HCT116 (cell line): ENCODE measurements around the gene HNF4A. TPM values are rescaled to one million over a fixed set of nuclear protein-coding genes. Genes with fewer than 3 reads are reported as not detected.

Experiments
- ATAC-seq: fragments of 200-7000 bp; cut with Tn5 transposase; 2 replicates; pipeline ENCODE4 v1.9.1; 2020; ENCODE audit warnings: mild to moderate bottlenecking, moderate library complexity
- BruUV-seq: library from RNA; stranded (reverse); fragments of 400-500 nt; replicated peaks from 2 replicates; lab custom pipeline; 2021; lab: Mats Ljungman, UMichigan
- CTCF ChIA-PET: fragments of 300-600 bp; sonication (Branson Sonifier 250); formaldehyde crosslinking; loops from one replicate; lab custom pipeline; 2021; ENCODE audit warnings: antibody characterized with exemption; lab: Charles Lee
- POLR2A ChIA-PET: fragments of 300-600, 350-600 bp; sonication (Branson Sonifier 250); formaldehyde crosslinking; loops from one replicate; lab custom pipeline; 2021; ENCODE audit warnings: antibody characterized with exemption; lab: Charles Lee
- RAD21 ChIA-PET, 2 experiments: fragments of 300-600 bp; sonication (Branson Sonifier 250); formaldehyde crosslinking; loops; one replicate each; lab custom pipeline; 2023; ENCODE audit warnings: low total read pairs in 2 of 2; ENCODE audit not compliant: uncharacterized antibody in 2 of 2, unreplicated experiment in 2 of 2, low non-redundant PET in 1 of 2; lab: Charles Lee
- DNase-seq: peaks from one replicate; pipeline ENCODE4 v3.0.0-alpha.2; 2010; ENCODE audit warnings: low read depth, low spot score
- H2AFZ ChIP-seq: fragments of 200-600 bp; shearing (Covaris generic), sonication (generic); 2 replicates; pipeline ENCODE4 v1.6.1; 2017; ENCODE audit warnings: low read depth, mixed run types, mixed read lengths, antibody characterized with exemption, low read length; ENCODE audit not compliant: poor library complexity, severe bottlenecking
- H3K27ac ChIP-seq: 2 replicates; pipeline ENCODE4 v1.5.1; 2012; ENCODE audit warnings: low read depth, low read length
- H3K27me3 ChIP-seq: fragments of 200-600 bp; sonication (generic); 2 replicates; pipeline ENCODE4 v1.6.1; 2016; ENCODE audit warnings: mixed run types, low read length, mixed read lengths; ENCODE audit not compliant: insufficient read depth
- H3K36me3 ChIP-seq, 2 experiments: fragments of 200-500 bp in 1 of 2; fragments of 200-600 bp in 1 of 2; sonication (Bioruptor generic) in 1 of 2; sonication (generic) in 1 of 2; 2 replicates each; pipeline versions ENCODE4 v1.5.1 to v1.6.1; 2014 to 2016; ENCODE audit warnings: low read length in 2 of 2, inconsistent platforms in 1 of 2, mixed read lengths in 1 of 2, mixed run types in 1 of 2; ENCODE audit not compliant: insufficient read depth in 2 of 2, control insufficient read depth in 1 of 2
- H3K4me1 ChIP-seq, 2 experiments: fragments of 200-600 bp in 1 of 2; sonication (generic) in 1 of 2; 2 replicates each; pipeline versions ENCODE4 v1.5.1 to v1.6.1; 2012 to 2017; ENCODE audit warnings: low read length in 2 of 2, inconsistent platforms in 1 of 2, mild to moderate bottlenecking in 1 of 2, mixed read lengths in 1 of 2, mixed run types in 1 of 2, moderate library complexity in 1 of 2; ENCODE audit not compliant: insufficient read depth in 2 of 2, control insufficient read depth in 1 of 2
- H3K4me2 ChIP-seq: fragments of 200-600 bp; sonication (generic); 2 replicates; pipeline ENCODE4 v1.6.1; 2017; ENCODE audit warnings: mixed run types, low read length, mixed read lengths
- H3K4me3 ChIP-seq, 2 experiments: fragments of 200-600 bp in 1 of 2; sonication (generic) in 1 of 2; replicated peaks in 1 of 2; 2 replicates each; pipeline ENCODE4 v1.5.1; 2011 to 2016; ENCODE audit warnings: low read length in 2 of 2, control low read depth in 1 of 2, low read depth in 1 of 2, mild to moderate bottlenecking in 1 of 2, mixed read lengths in 1 of 2, mixed run types in 1 of 2
- H3K79me2 ChIP-seq: fragments of 200-600 bp; sonication (generic); 2 replicates; pipeline ENCODE4 v1.6.1; 2017; ENCODE audit warnings: mild to moderate bottlenecking, mixed run types, low read length, moderate library complexity, mixed read lengths; ENCODE audit not compliant: insufficient read depth
- H3K9ac ChIP-seq: fragments of 200-600 bp; sonication (generic); 2 replicates; pipeline ENCODE4 v1.6.1; 2016; ENCODE audit warnings: low read length, mixed read lengths
- H3K9me2 ChIP-seq: fragments of 200-600 bp; sonication (generic), shearing (Covaris generic); 2 replicates; pipeline ENCODE4 v1.6.1; 2017; ENCODE audit warnings: mixed run types, mild to moderate bottlenecking, moderate library complexity; ENCODE audit not compliant: insufficient read depth
- H3K9me3 ChIP-seq, 2 experiments: fragments of 200-500 bp in 1 of 2; fragments of 200-600 bp in 1 of 2; sonication (Bioruptor generic) in 1 of 2; sonication (generic) in 1 of 2; 2 replicates each; pipeline ENCODE4 v1.6.1; 2014 to 2017; ENCODE audit warnings: low read length in 2 of 2, mixed read lengths in 2 of 2, inconsistent platforms in 1 of 2, low read depth in 1 of 2, mild to moderate bottlenecking in 1 of 2, mixed run types in 1 of 2, moderate library complexity in 1 of 2; ENCODE audit not compliant: control insufficient read depth in 1 of 2, insufficient read depth in 1 of 2
- H4K20me1 ChIP-seq: fragments of 200-600 bp; sonication (generic), shearing (Covaris generic); 2 replicates; pipeline ENCODE4 v1.6.1; 2017; ENCODE audit warnings: mixed run types, mild to moderate bottlenecking, moderate library complexity; ENCODE audit not compliant: insufficient read depth
- CBX3 ChIP-seq: IDR thresholded peaks from 2 replicates; pipeline ENCODE4 v1.6.1; 2012; ENCODE audit warnings: low read depth
- CEBPB ChIP-seq: IDR thresholded peaks from 2 replicates; pipeline ENCODE4 v1.6.1; 2012; ENCODE audit warnings: low read depth
- ELF1 ChIP-seq: IDR thresholded peaks from 2 replicates; pipeline ENCODE4 v1.6.1; 2012; ENCODE audit warnings: low read depth, borderline replicate concordance
- EZH2 ChIP-seq: fragments of 200-600 bp; sonication (generic); IDR thresholded peaks from 2 replicates; pipeline ENCODE4 v1.6.1; 2017; ENCODE audit warnings: antibody characterized with exemption, mixed run types
- EZH2phosphoT487 ChIP-seq: fragments of 200-600 bp; IDR thresholded peaks from 2 replicates; pipeline ENCODE4 v1.6.1; 2018; ENCODE audit warnings: antibody characterized with exemption, borderline replicate concordance
- JUND ChIP-seq: IDR thresholded peaks from 2 replicates; pipeline ENCODE4 v1.6.1; 2012
- RAD21 ChIP-seq: IDR thresholded peaks from 2 replicates; pipeline ENCODE4 v1.6.1; 2012; ENCODE audit warnings: low read depth, mild to moderate bottlenecking
- SIN3A ChIP-seq: IDR thresholded peaks from 2 replicates; pipeline ENCODE4 v1.6.1; 2012; ENCODE audit warnings: low read depth
- SP1 ChIP-seq: IDR thresholded peaks from 2 replicates; pipeline ENCODE4 v1.6.1; 2012; ENCODE audit warnings: low read depth
- SRF ChIP-seq: IDR thresholded peaks from 2 replicates; pipeline ENCODE4 v1.6.1; 2012; ENCODE audit warnings: low read depth
- YY1 ChIP-seq: IDR thresholded peaks from 2 replicates; pipeline ENCODE4 v1.6.1; 2011; ENCODE audit warnings: low read length, low read depth, moderate library complexity, mild to moderate bottlenecking; ENCODE audit not compliant: insufficient replicate concordance; ENCODE audit errors: extremely low read depth
- intact Hi-C: fragments of 100-400 bp; cut with micrococcal nuclease; formaldehyde crosslinking; loops from 2 replicates; pipeline ENCODE4 v1.10.0; 2022
- total RNA-seq: library from RNA; stranded (reverse); gene quantifications from one replicate; pipeline ENCODE4 v1.2.1, GENCODE V29; 2021; ENCODE audit not compliant: unreplicated experiment
- TF ChIP-seq, protein P1 (sequence below): IDR thresholded peaks from 2 replicates; pipeline ENCODE4 v1.6.1; 2011; ENCODE audit warnings: mild to moderate bottlenecking, low read length, moderate library complexity; ENCODE audit not compliant: insufficient replicate concordance; ENCODE audit errors: extremely low read depth
- TF ChIP-seq, protein P2 (sequence below), 3 experiments: fragments of 200-600 bp in 1 of 3; sonication (generic) in 1 of 3; IDR thresholded peaks in 2 of 3; conservative IDR thresholded peaks in 1 of 3; 2 replicates each; pipeline ENCODE4 v1.5.1; 2012 to 2017; ENCODE audit warnings: low read depth in 2 of 3, low read length in 2 of 3, antibody characterized with exemption in 1 of 3, borderline replicate concordance in 1 of 3, control low read depth in 1 of 3, mild to moderate bottlenecking in 1 of 3, mixed read lengths in 1 of 3, mixed run types in 1 of 3, moderate library complexity in 1 of 3; ENCODE audit not compliant: insufficient read depth in 1 of 3

The HNF4A gene
- total RNA-seq, 1 experiment from 2014 or later, result 7.4 TPM

DNA sequence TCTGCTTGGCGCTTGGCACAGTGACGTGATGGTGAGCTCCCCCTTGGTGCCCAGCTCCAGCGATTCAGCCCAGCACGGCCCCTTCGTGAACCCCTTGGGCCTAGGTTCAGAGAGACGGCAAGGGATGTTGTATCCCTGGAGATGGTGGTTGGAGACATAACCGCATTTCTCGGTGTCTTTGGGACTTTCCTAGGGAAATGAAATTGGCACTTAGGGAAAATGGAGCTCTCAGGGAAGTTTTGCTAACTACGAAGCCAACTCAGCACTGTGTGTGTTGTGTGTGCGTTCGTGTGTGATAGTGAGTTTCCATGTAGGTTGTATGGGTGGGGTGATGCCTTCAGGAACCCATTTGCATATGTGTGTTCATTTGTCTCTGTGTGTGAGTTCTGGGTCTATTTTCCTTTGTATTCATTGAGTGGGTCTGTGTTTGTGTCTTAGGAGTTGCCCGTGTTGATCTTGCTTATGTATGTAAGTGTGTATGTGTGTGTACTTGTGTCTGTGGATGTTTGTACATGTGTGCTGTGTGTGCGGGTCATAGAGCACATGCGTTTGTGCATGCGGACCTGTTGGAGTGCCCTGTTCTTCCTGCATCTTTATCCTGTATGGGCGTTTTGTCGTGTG lies 46.4 kb downstream of the HNF4A start:
- ATAC-seq (no peak), DNase-seq (no peak)
- intact Hi-C loops, result no loop called here
- ChIA-PET POLR2A (no interaction called here), RAD21 (no interaction called here), CTCF (no interaction called here)
- Histone ChIP-seq H3K9ac (no peak overlapping the region), H3K79me2 (no peaks in the 10 kb centered on the region), H3K27ac (no peak overlapping the region), H3K9me3 (no peaks in the 10 kb centered on the region), H3K4me2 (no peak overlapping the region), H3K36me3 (no peaks in the 10 kb centered on the region), H3K4me3 (no peak overlapping the region), H3K4me1 (peaks cover 3 to 6% of the 10 kb centered on the region in 2 experiments; a peak in 3 of 4 replicates), H2AFZ (no peak overlapping the region), H3K27me3 (no peaks in the 10 kb centered on the region), H3K9me2 (no peaks in the 10 kb centered on the region), H4K20me1 (no peaks in the 10 kb centered on the region)
- BruUV-seq, result no TSS peak
- TF ChIP-seq JUND (no peak), ELF1 (no peak), YY1 (no peak), SIN3A (no peak), SRF (no peak), RAD21 (no peak), EZH2phosphoT487 (no peak)

DNA sequence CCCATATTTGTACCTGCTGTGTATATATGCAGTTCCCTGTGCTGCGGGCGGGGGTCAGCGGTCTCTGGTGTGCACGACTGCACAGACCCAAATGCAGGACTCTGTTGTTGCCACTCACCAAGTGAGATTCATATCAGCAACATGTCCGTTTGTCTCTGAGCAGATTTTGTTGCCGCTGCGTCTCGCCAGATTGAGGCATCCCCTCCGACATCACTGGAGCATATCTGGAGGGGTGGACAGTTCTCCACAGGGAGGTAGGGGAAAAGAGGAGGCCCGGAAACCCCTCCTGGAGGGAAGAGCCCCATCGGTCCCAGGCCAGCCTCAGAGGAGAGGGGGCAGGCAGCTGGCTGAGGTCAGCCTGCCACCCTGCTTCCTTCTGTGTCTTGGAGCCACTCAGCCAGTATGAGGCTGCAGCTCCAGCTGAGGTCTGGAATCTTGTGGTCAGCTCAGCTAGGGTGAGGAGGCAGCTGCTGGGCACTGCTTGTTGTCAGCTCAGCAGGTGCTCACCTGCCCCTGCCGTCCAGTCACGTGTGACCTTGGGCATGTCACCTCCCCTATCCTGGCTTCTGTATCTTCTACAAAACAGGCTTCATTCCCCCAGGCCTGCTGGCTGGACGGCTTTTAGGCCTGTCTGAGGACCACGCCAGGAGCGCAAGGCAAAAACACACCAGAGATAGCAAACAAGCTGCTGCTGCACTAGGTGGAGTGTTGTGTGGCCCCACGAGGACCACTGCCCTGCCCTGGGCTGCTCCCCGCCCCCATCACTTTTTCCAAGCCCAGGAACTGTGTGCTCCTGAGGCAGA lies 47.1 kb downstream of the HNF4A start:
- intact Hi-C loops, result no loop called here

More for the DNA sequence above, 47.1 kb downstream of the HNF4A start:
- no peak overlapping the region for H3K27ac ChIP-seq
- no peak for ATAC-seq
- H4K20me1 ChIP-seq, result no peaks in the 10 kb centered on the region
- H3K4me3 ChIP-seq, result no peak overlapping the region
- no peak overlapping the region for H3K9ac ChIP-seq
- no peaks in the 10 kb centered on the region for H3K9me3 ChIP-seq
- CTCF ChIA-PET, result no interaction called here
- TF ChIP-seq EZH2, result no peak
- no peak for TF ChIP-seq SRF
- TF ChIP-seq, protein P1, sequence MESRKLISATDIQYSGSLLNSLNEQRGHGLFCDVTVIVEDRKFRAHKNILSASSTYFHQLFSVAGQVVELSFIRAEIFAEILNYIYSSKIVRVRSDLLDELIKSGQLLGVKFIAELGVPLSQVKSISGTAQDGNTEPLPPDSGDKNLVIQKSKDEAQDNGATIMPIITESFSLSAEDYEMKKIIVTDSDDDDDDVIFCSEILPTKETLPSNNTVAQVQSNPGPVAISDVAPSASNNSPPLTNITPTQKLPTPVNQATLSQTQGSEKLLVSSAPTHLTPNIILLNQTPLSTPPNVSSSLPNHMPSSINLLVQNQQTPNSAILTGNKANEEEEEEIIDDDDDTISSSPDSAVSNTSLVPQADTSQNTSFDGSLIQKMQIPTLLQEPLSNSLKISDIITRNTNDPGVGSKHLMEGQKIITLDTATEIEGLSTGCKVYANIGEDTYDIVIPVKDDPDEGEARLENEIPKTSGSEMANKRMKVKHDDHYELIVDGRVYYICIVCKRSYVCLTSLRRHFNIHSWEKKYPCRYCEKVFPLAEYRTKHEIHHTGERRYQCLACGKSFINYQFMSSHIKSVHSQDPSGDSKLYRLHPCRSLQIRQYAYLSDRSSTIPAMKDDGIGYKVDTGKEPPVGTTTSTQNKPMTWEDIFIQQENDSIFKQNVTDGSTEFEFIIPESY, result no peak
- no peak for TF ChIP-seq RAD21
- no peak for TF ChIP-seq SIN3A
- no peak for TF ChIP-seq SP1
- TF ChIP-seq CBX3, result no peak
- TF ChIP-seq JUND, result no peak
- no peak for TF ChIP-seq CEBPB
- TF ChIP-seq, protein P2, sequence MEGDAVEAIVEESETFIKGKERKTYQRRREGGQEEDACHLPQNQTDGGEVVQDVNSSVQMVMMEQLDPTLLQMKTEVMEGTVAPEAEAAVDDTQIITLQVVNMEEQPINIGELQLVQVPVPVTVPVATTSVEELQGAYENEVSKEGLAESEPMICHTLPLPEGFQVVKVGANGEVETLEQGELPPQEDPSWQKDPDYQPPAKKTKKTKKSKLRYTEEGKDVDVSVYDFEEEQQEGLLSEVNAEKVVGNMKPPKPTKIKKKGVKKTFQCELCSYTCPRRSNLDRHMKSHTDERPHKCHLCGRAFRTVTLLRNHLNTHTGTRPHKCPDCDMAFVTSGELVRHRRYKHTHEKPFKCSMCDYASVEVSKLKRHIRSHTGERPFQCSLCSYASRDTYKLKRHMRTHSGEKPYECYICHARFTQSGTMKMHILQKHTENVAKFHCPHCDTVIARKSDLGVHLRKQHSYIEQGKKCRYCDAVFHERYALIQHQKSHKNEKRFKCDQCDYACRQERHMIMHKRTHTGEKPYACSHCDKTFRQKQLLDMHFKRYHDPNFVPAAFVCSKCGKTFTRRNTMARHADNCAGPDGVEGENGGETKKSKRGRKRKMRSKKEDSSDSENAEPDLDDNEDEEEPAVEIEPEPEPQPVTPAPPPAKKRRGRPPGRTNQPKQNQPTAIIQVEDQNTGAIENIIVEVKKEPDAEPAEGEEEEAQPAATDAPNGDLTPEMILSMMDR (IDR thresholded peaks at IDR 0.05 in 2 of 3, conservative IDR thresholded peaks at IDR 0.05 in 1 of 3; ENCODE audit: borderline replicate concordance in 1 of 3, insufficient read depth in 1 of 3, low read depth in 2 of 3, low read length in 2 of 3), result no peak
- TF ChIP-seq, all 23 proteins: peak for 0
- no TSS peak for BruUV-seq
- Histone ChIP-seq H3K79me2 (no peaks in the 10 kb centered on the region), H3K27me3 (no peaks in the 10 kb centered on the region), H3K4me1 (peaks cover 7 to 13% of the 10 kb centered on the region in 2 experiments; a peak in 3 of 4 replicates), H3K36me3 (no peaks in the 10 kb centered on the region), H2AFZ (no peak overlapping the region), H3K9me2 (no peaks in the 10 kb centered on the region), H3K4me2 (no peak overlapping the region)
- no peak for DNase-seq
- RAD21 ChIA-PET, result no interaction called here
- POLR2A ChIA-PET, result no interaction called here
